GM18951 (cell line): ENCODE measurements around the gene MAD1L1.
A peak's percentile ranks its signal among the peaks of the same experiment; 100 is the strongest.

Source experiments
- POLR2A ChIP-seq: IDR thresholded peaks from 4 replicates; pipeline ENCODE4 v1.6.1; 2011; ENCODE audit warnings: mild to moderate bottlenecking; ENCODE audit not compliant: insufficient read length, insufficient read depth; ENCODE audit errors: extremely low read depth
- in situ Hi-C: fragments of 300-500 bp; cut with MboI; formaldehyde crosslinking; loops from one replicate; pipeline ENCODE4 v1.12.0; 2022; ENCODE audit warnings: low sequenced_read_pairs, mixed read lengths, inconsistent platforms; ENCODE audit not compliant: unreplicated experiment

MAD1L1 gene

DNA sequence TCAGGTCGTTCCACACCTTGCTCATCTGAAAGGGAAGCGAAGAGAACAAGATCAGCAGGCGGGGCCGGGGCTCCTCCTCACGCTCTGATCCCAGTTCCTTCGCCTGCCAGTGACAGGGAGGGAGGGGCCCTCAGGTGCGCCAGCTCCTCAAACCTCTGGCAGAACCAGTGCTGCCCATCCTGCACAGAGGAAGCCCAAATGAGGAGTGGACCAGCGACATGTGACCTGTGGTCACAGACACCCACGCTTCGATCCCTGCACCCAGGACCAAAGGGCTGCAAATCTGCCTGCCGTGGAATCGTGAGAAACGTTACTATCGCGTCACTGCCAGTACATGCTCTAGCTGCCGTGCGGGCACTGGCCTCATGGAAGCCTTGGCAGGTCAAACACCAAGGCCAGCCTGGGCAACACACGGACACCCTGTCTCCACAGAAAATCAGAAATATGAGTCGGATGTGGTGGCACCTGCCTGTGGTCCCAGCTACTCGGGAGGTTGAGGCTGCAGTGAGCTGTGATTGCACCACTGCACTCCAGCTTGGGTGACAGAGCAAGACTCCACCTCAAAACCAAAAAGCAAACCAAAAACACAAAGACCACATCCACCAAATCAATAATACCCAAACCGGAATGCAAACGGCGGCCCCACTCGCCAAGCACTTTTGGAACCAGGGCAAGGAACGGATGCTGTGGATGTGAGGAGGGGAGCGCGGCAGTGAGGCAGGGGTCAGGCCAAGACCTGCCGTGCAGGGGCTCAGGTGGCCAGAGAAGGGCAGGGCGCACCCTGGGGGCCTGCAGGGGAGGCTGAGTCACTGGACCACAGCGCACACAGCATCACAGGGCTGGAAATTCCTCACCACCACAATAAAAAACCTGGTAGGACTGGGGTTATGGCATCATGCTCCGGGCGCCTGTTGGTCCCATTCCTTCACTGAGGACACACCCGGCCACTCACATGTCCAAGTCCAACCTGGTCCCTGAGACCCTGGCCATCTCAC lies 22.7 kb upstream of the MAD1L1 start:
- TF ChIP-seq POLR2A = no peak
- in situ Hi-C loops = no loop called here

DNA sequence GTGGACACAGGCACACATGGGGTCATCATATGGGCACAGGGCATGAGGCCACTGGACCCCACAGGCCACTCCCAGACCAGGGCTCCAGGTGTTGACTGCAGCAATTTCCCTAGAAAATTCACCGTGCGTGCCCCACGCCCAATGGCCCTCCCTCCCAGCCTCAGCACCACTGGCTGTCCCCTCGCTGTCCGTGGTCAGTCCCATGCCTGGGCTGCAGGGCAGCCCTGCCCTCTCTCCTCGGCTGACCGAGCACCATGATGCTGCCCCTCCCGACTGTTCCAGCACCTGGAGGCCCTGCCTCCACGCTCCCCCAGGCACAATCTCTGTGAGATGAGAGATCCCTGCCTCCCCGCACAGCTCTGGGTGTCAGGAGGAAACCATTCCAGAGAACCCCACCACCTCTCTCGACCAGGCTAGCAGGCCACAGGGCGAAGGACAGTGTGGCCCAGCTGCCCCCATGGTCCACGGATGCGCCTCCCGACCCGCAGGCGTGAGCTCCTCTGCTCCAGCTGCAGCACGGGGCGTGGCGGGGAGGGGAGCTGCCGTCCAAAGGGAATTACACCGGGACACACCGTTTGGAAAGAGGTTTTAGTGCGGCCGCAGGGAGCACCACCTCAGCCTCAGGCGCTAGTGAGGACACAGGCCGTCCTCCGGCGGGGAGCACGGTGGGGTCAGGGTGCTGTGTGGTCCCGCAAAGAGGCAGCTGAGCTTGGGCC lies 21.8 kb upstream of the MAD1L1 start:
- in situ Hi-C loops = no loop called here
- no peak for TF ChIP-seq POLR2A

GRCh38 chr7:2253525-2254244 lies 20.9 kb upstream of the MAD1L1 start:
- no peak for TF ChIP-seq POLR2A
- in situ Hi-C loops = no loop called here

- in situ Hi-C loops = no loop called here
Measured at GRCh38 chr7:2253021-2253420, 20.3 kb upstream of the MAD1L1 start.

GRCh38 chr7:2251841-2252771 lies 19.4 kb upstream of the MAD1L1 start:
- no peak for TF ChIP-seq POLR2A
- in situ Hi-C loops = no loop called here

More at GRCh38 chr7:2253021-2253420, 20.3 kb upstream of the MAD1L1 start:
- TF ChIP-seq POLR2A = no peak

GRCh38 chr7:2251381-2251780 lies 18.6 kb upstream of the MAD1L1 start:
- in situ Hi-C loops = no loop called here
- no peak for TF ChIP-seq POLR2A

GRCh38 chr7:2249744-2250323 lies 17.1 kb upstream of the MAD1L1 start:
- in situ Hi-C loops = no loop called here
- peak; percentile 36 for TF ChIP-seq POLR2A

DNA sequence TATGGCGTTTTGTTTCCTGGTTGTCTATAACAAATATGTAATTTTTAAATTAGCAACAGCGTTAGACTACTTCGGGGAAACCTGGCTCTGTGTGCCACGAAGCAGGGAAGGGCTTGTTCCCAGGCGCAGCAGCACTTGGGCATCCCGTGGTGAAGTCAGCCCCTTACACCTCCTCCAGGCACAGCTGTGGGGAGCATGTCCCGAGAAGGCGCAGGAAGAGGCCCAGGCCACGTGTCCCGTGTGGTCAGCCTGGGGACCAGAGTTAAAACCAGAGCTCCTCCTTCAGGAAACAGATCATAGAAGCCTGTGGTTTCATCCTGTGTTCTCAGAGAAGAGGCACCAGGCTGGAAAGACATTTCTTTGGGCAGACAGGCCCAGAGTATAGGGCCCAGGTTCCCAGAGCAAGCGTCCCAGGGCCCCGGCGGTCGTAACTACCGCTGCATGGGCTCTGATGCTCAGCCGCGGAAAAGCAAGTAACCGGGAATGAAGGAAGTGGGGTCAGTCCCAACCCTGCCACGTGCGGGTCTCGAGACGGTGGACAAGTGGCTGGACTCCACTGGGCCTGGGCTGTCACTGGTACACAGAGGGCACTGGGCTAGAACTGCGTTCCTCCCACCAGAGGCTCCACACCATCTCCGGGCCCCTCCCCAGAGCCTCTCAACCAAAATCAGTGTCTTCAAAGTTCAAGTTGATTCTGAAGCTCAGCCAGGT lies 16.4 kb upstream of the MAD1L1 start:
- in situ Hi-C loops = no loop called here
- no peak for TF ChIP-seq POLR2A

DNA sequence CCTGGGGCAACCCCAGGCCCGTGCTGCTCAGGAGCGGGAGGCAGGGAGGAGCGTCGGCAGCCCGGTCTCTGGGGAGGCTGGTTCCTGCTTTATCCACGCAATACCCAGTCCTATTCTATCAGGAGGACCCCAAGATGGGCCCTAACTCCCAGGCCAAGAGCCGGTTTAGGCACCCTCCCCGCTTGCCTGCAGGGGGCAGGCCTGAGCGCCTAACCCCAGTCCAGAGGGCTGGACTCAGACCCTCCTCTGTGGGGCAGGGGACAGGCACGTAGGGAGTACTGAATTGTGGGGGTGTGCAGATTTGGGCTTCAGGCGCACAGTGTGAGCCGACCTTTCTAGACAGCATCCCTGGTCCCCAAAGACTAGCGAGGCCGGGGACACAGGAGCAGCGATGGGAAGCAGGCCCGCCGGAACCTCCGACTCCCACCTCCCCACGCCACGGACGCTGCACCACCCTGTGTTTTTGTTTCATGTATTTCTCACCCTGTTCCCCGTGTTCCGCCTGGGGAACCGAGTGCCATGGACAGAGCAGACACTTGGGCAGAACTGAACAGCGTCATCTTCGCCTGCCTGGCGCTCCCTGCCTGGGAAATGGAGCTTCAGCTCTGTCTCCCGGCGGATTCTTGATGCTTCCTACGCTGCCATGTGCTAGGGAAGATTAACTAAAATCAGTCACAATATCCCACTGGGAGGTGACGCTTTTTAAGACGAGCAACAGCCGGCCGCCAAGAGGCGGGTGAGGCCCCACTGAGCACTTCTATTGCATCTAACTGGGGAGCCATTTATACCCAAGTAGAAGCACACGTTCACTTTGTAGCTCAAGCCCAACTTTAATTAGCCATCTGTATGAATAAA lies 14.6 kb upstream of the MAD1L1 start:
- in situ Hi-C loops = no loop called here
- TF ChIP-seq POLR2A = no peak

- TF ChIP-seq POLR2A = no peak
- in situ Hi-C loops = no loop called here
Measured at GRCh38 chr7:2245883-2246675, 13.3 kb upstream of the MAD1L1 start.
